ENCODE data around the gene MFSD2A. TPM values are rescaled to one million over a fixed set of nuclear protein-coding genes. Genes with fewer than 3 reads are reported as not detected.

The MFSD2A gene
- total RNA-seq, 3 donors from 2014 or later: 11.3 to 29.6 (median 24.4) TPM

- H3K4me3 ChIP-seq: no peak overlapping the region
- no peaks in the 10 kb centered on the region for H3K4me1 ChIP-seq (ENCODE audit: low read depth)
- DNase-seq: no peak
- TF ChIP-seq CTCF (IDR thresholded peaks at IDR 0.05): no peak
- peak; percentile 71 for ATAC-seq
- H3K36me3 ChIP-seq (ENCODE audit: low read depth): no peaks in the 10 kb centered on the region
- no peaks in the 10 kb centered on the region for H3K9me3 ChIP-seq
- intact Hi-C loops (cut with DNase I, micrococcal nuclease): no loop called here
Observed at GRCh38 chr1:39990428-39990827, 35.5 kb downstream of the MFSD2A start.

DNA sequence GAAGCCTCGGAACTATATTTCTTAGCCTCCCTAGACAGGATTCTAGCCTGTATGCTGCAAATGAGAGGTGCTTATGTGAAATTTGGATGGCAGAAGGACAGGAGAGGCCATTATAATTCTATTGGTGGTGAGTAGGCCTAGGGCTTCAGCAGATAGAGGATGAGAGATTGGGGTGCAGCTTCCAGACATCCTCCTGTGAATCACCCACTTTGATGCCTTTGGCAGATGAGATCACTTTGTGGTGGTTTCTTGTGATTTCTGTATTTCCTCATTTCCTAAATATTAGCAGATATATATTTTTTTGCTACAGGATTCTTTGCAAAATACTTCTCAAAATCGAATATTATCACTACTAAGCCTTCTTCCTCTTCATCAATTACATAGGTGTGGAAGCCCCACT, 37.3 kb downstream of the MFSD2A start:
- H3K9me3 ChIP-seq: no peaks in the 10 kb centered on the region
- intact Hi-C loops (cut with DNase I, micrococcal nuclease): no loop called here
- DNase-seq (no peak), ATAC-seq (no peak)
- no peak for TF ChIP-seq CTCF (IDR thresholded peaks at IDR 0.05)
- H3K4me3 ChIP-seq: no peak overlapping the region
- H3K36me3 ChIP-seq (ENCODE audit: low read depth): no peaks in the 10 kb centered on the region
- no peaks in the 10 kb centered on the region for H3K4me1 ChIP-seq (ENCODE audit: low read depth)

DNA sequence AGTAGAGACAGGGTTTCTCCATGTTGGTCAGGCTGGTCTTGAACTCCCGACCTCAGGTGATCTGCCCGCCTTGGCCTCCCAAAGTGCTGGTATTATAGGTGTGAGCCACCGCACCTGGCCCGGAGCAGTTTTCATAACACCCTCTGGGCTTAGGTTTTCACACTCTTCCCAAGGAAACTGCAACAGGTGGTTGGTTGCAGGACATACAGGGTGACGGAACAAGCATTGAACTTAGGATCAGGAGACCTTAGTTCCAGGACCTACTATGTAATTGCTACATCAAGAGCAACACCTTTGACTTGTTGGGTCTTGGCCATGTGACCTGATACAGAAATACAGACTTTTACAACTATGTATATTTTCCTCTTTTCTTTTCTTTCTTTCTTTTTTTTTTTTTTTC, 37.9 kb downstream of the MFSD2A start:
- intact Hi-C loops (cut with DNase I, micrococcal nuclease): no loop called here
- Histone ChIP-seq H3K4me1 (ENCODE audit: low read depth) (no peaks in the 10 kb centered on the region), H3K36me3 (ENCODE audit: low read depth) (no peaks in the 10 kb centered on the region), H3K4me3 (no peak overlapping the region), H3K9me3 (no peaks in the 10 kb centered on the region)
- TF ChIP-seq CTCF (IDR thresholded peaks at IDR 0.05): no peak
- DNase-seq (no peak), ATAC-seq (no peak)

DNA sequence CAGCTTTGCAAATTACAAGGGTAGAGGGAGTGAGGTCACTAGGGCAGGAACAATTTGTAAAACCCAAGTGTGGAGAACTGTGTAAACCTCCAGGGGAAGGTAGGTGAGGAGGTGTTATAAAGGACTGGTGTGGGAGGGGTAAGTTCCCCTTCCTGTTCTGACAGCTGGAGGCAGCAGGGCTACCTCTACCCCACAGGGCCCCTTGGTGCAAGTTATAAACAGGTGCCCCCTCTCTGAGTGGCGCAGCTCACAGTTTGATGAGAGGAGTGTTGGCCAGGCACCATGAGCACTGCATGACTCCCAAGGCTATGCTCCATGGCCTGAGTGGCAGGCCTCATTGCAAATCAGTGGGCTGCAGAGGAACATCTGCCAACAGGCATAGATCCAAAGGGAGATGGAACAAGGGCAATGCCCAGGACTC, 41.0 kb downstream of the MFSD2A start:
- Histone ChIP-seq H3K36me3 (ENCODE audit: low read depth) (no peaks in the 10 kb centered on the region), H3K4me1 (ENCODE audit: low read depth) (no peaks in the 10 kb centered on the region), H3K9me3 (no peaks in the 10 kb centered on the region), H3K4me3 (no peak overlapping the region)
- intact Hi-C loops (cut with DNase I, micrococcal nuclease): no loop called here
- DNase-seq (no peak), ATAC-seq (peak; percentile 80)
- TF ChIP-seq CTCF (IDR thresholded peaks at IDR 0.05): no peak

GRCh38 chr1:39996396-39997004, 41.6 kb downstream of the MFSD2A start:
- Histone ChIP-seq H3K36me3 (ENCODE audit: low read depth) (no peaks in the 10 kb centered on the region), H3K4me3 (no peak overlapping the region), H3K9me3 (no peaks in the 10 kb centered on the region), H3K4me1 (ENCODE audit: low read depth) (no peaks in the 10 kb centered on the region)
- TF ChIP-seq CTCF (IDR thresholded peaks at IDR 0.05): no peak
- DNase-seq (no peak), ATAC-seq (no peak)
- intact Hi-C loops (cut with DNase I, micrococcal nuclease): no loop called here

GRCh38 chr1:40001456-40001855, 46.5 kb downstream of the MFSD2A start:
- DNase-seq: no peak
- Histone ChIP-seq H3K4me1 (ENCODE audit: low read depth) (no peaks in the 10 kb centered on the region), H3K36me3 (ENCODE audit: low read depth) (no peaks in the 10 kb centered on the region), H3K4me3 (no peak overlapping the region), H3K9me3 (no peaks in the 10 kb centered on the region)
- intact Hi-C loops (cut with DNase I, micrococcal nuclease): no loop called here
- ATAC-seq: no peak
- TF ChIP-seq CTCF (IDR thresholded peaks at IDR 0.05): no peak
